Osteocyte (in vitro differentiated cells): ENCODE results near the gene FNDC10. TPM values are rescaled to one million over a fixed set of nuclear protein-coding genes. Genes with fewer than 3 reads are reported as not detected.

ENCODE experiments used
- DNase-seq: peaks from one replicate; pipeline ENCODE4 v3.0.0; 2021; ENCODE audit warnings: mixed read lengths; ENCODE audit not compliant: unreplicated experiment; ENCODE audit errors: extremely low spot score
- H3K27ac Mint-ChIP-seq: one replicate; pipeline ENCODE4 v1.8.0; 2021; ENCODE audit warnings: mild to moderate bottlenecking, mixed read lengths; ENCODE audit not compliant: unreplicated experiment
- H3K27me3 Mint-ChIP-seq: one replicate; pipeline ENCODE4 v1.8.0; 2021; ENCODE audit warnings: mixed read lengths; ENCODE audit not compliant: unreplicated experiment
- H3K36me3 Mint-ChIP-seq: one replicate; pipeline ENCODE4 v1.8.0; 2021; ENCODE audit warnings: mixed read lengths; ENCODE audit not compliant: unreplicated experiment
- H3K4me1 Mint-ChIP-seq: one replicate; pipeline ENCODE4 v1.8.0; 2021; ENCODE audit warnings: mixed read lengths; ENCODE audit not compliant: unreplicated experiment
- H3K4me3 Mint-ChIP-seq: one replicate; pipeline ENCODE4 v1.8.0; 2021; ENCODE audit warnings: mild to moderate bottlenecking, moderate library complexity, mixed read lengths; ENCODE audit not compliant: unreplicated experiment
- H3K9me3 Mint-ChIP-seq: one replicate; pipeline ENCODE4 v1.8.0; 2021; ENCODE audit warnings: mixed read lengths; ENCODE audit not compliant: unreplicated experiment
- total RNA-seq: library from RNA; stranded (reverse); gene quantifications from 2 replicates; pipeline ENCODE4 v1.2.1, GENCODE V29; 2021
- TF ChIP-seq, protein P1 (sequence below): fragments of 200-600 bp; sonication (generic); IDR thresholded peaks from 2 replicates; pipeline ENCODE4 v1.5.0; 2021; ENCODE audit warnings: antibody characterized with exemption, mild to moderate bottlenecking, moderate library complexity

The FNDC10 gene
- total RNA-seq, 1 donor from 2014 or later = 25.6 TPM

DNA sequence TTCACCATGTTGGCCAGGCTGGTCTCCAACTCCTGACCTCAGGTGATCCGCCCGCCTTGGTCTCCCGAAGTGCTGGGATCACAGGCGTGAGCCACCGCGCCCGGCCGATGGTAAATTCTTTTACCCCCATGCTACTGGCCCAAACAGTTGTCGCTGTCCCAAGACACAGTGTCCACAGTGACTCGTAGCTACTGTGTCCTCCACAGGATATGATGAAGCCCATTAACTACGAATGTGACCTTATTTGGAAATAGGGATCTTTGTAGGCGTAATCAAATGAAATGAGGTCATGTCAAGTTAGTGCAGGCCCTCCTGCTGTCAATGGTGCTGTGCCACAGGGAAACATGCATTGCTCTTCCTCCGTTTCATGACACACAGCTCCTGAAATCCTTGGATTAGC lies 8.5 kb downstream of the FNDC10 start:
- Mint-ChIP-seq H3K9me3 (no peaks in the 10 kb centered on the region), H3K36me3 (no peaks in the 10 kb centered on the region), H3K27ac (no peak overlapping the region), H3K4me3 (no peak overlapping the region), H3K27me3 (no peaks in the 10 kb centered on the region), H3K4me1 (no peaks in the 10 kb centered on the region)
- TF ChIP-seq, protein P1, sequence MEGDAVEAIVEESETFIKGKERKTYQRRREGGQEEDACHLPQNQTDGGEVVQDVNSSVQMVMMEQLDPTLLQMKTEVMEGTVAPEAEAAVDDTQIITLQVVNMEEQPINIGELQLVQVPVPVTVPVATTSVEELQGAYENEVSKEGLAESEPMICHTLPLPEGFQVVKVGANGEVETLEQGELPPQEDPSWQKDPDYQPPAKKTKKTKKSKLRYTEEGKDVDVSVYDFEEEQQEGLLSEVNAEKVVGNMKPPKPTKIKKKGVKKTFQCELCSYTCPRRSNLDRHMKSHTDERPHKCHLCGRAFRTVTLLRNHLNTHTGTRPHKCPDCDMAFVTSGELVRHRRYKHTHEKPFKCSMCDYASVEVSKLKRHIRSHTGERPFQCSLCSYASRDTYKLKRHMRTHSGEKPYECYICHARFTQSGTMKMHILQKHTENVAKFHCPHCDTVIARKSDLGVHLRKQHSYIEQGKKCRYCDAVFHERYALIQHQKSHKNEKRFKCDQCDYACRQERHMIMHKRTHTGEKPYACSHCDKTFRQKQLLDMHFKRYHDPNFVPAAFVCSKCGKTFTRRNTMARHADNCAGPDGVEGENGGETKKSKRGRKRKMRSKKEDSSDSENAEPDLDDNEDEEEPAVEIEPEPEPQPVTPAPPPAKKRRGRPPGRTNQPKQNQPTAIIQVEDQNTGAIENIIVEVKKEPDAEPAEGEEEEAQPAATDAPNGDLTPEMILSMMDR = no peak
- no peak for DNase-seq

DNA sequence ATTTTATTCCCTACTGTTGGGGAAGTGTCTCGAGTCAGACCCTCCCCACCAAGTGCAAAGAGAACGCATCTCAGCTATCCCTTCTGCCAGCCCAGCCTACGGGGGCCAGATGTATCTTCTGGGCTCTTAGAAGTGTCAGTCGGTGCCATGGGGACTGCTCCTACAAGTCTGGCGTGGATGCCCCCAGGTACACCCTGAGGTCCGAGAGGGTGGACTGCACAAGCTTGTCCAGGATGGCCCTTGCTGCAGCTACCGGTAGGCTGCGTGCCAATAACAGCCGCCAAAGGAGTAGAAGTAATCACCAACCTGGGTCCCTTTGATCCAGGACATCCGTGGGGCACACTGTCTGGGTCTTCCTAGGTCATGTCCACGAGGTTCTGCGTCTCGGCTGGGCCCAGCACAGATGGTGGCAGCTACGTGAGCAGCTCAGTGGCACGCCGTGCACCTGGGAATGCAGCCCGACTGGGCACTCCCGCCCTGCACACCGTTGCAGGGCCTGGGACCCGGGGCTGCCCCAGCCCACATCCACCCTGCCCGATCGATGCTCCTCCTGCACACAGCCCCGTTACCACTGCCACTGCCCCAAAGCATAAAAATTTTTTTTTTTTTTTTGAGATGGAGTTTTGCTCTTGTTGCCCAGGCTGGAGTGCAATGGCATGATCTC lies 16.5 kb downstream of the FNDC10 start:
- Mint-ChIP-seq H3K27me3 (peaks cover 26% of the 10 kb centered on the region), H3K4me3 (no peak overlapping the region), H3K27ac (no peak overlapping the region), H3K4me1 (peaks cover 4% of the 10 kb centered on the region), H3K36me3 (no peaks in the 10 kb centered on the region), H3K9me3 (no peaks in the 10 kb centered on the region)
- TF ChIP-seq, protein P1 = no peak
- no peak for DNase-seq

DNA sequence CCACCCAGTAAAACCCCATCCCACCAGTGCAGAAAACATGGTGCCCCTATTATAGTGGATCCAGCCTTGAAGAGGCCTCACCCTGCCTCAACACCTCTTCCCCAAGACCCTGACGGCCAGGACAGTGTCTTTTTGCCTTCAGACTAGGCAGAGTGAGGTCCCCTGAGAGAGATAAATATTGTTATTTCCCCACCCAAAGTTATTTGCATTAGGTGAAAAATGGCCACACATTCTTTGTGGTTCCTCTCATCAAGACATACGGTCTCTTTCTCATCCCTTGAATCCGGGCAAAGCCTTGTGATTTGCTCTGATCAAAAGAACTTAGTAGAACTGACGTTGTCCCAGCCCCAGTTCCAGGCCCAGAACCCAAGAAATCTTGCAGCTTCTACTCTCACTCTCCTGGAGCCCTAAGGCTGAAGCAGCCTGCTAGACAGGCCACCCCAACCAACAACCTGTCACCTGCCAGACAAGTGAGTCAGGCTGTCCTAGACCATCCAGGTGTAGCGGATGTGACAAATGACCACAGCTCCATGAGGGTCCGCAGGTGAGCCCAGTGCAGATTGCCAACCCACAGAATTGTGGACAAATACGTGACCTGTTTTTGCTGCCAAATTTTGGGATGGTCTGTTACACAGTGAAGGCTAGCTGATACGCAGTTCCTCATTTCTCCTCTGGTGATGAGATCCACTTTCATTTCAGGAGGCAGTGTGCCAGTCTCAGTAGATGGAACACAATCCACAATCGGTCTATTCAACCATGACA lies 17.2 kb downstream of the FNDC10 start:
- no peak overlapping the region for H3K4me3 Mint-ChIP-seq
- no peaks in the 10 kb centered on the region for H3K36me3 Mint-ChIP-seq
- no peaks in the 10 kb centered on the region for H3K9me3 Mint-ChIP-seq
- TF ChIP-seq, protein P1 = no peak
- H3K27me3 Mint-ChIP-seq = peaks cover 26% of the 10 kb centered on the region
- no peak for DNase-seq
- peaks cover 4% of the 10 kb centered on the region for H3K4me1 Mint-ChIP-seq
- no peak overlapping the region for H3K27ac Mint-ChIP-seq

- Mint-ChIP-seq H3K27ac (no peak overlapping the region), H3K27me3 (peaks cover 16% of the 10 kb centered on the region), H3K4me1 (peaks cover 14% of the 10 kb centered on the region), H3K36me3 (no peaks in the 10 kb centered on the region), H3K4me3 (no peak overlapping the region), H3K9me3 (no peaks in the 10 kb centered on the region)
- TF ChIP-seq, protein P1 = no peak
- no peak for DNase-seq
These were observed 21.5 kb downstream of the FNDC10 start for GRCh38 chr1:1578371-1578940.
